Suprapubic skin (tissue), 4 donors: ENCODE results near the gene SAMHD1.
A peak's percentile ranks its signal among the peaks of the same experiment; 100 is the strongest.

Experiments used
- CTCF ChIP-seq, 2 donors: fragments of 200-600 bp in 1 of 2; fragments of 450-650 bp in 1 of 2; sonication (generic) in 1 of 2; IDR thresholded peaks; one replicate each; pipeline ENCODE4 v1.5.1; 2016 to 2019; ENCODE audit warnings: antibody characterized with exemption in 2 of 2, mild to moderate bottlenecking in 1 of 2, moderate library complexity in 1 of 2
- POLR2A ChIP-seq, 2 donors: fragments of 450-650 bp; IDR thresholded peaks; one replicate each; pipeline ENCODE4 v1.6.1; 2017; ENCODE audit warnings: antibody characterized with exemption in 2 of 2, mild to moderate bottlenecking in 2 of 2, moderate library complexity in 2 of 2
- POLR2AphosphoS5 ChIP-seq, 3 donors: sonication (generic); formaldehyde crosslinking; IDR thresholded peaks; one replicate each; pipeline ENCODE4 v1.6.1; 2017; ENCODE audit warnings: antibody characterized with exemption in 3 of 3

GRCh38 chr20:36856691-36857635 lies 94.5 kb downstream of the SAMHD1 start:
- TF ChIP-seq CTCF (IDR thresholded peaks at IDR 0.05) (no peak), POLR2AphosphoS5 (IDR thresholded peaks at IDR 0.05) (peak in 1 of 3 donors; percentile 16), POLR2A (IDR thresholded peaks at IDR 0.05) (no peak)
